Endodermal cell (in vitro differentiated cells): ENCODE measurements around the gene CTNNAL1. TPM values are rescaled to one million over a fixed set of nuclear protein-coding genes. Genes with fewer than 3 reads are reported as not detected.

Experiments used
- DNase-seq: peaks from one replicate; pipeline ENCODE4 v3.0.0-alpha.2; 2017
- H3K27ac ChIP-seq: 2 replicates; pipeline ENCODE4 v1.5.1; 2013; ENCODE audit warnings: mild to moderate bottlenecking, low read depth, low read length, moderate library complexity
- H3K27me3 ChIP-seq: 2 replicates; pipeline ENCODE4 v1.6.1; 2013; ENCODE audit warnings: mild to moderate bottlenecking, low read length, moderate library complexity; ENCODE audit not compliant: insufficient read depth, control insufficient read depth, poor library complexity, severe bottlenecking
- H3K36me3 ChIP-seq: 2 replicates; pipeline ENCODE4 v1.7.0; 2013; ENCODE audit warnings: mild to moderate bottlenecking, low read length, moderate library complexity; ENCODE audit not compliant: control insufficient read depth, insufficient read depth
- H3K4me1 ChIP-seq: one replicate; pipeline ENCODE4 v1.7.0; 2013; ENCODE audit warnings: low read length; ENCODE audit not compliant: control insufficient read depth, insufficient read depth
- H3K4me3 ChIP-seq: 2 replicates; pipeline ENCODE4 v1.5.1; 2013; ENCODE audit warnings: mild to moderate bottlenecking, low read length, moderate library complexity
- H3K9ac ChIP-seq: 2 replicates; pipeline ENCODE4 v1.6.1; 2013; ENCODE audit warnings: mild to moderate bottlenecking, low read length, moderate library complexity; ENCODE audit not compliant: poor library complexity, severe bottlenecking; ENCODE audit errors: extremely low read depth
- H3K9me3 ChIP-seq: 2 replicates; pipeline ENCODE4 v1.6.1; 2013; ENCODE audit warnings: mild to moderate bottlenecking, low read length, moderate library complexity; ENCODE audit not compliant: control insufficient read depth
- H3K27ac Mint-ChIP-seq: 2 replicates; pipeline ENCODE4 v1.8.0; 2020; ENCODE audit warnings: mixed read lengths
- H3K27me3 Mint-ChIP-seq: 2 replicates; pipeline ENCODE4 v1.8.0; 2021; ENCODE audit warnings: mild to moderate bottlenecking, mixed read lengths; ENCODE audit not compliant: insufficient read depth
- H3K36me3 Mint-ChIP-seq: 2 replicates; pipeline ENCODE4 v1.8.0; 2020; ENCODE audit warnings: low read depth, mixed read lengths
- H3K4me1 Mint-ChIP-seq: 2 replicates; pipeline ENCODE4 v1.8.0; 2020; ENCODE audit warnings: mixed read lengths
- H3K4me3 Mint-ChIP-seq: 2 replicates; pipeline ENCODE4 v1.8.0; 2020; ENCODE audit warnings: mild to moderate bottlenecking, moderate library complexity, mixed read lengths
- H3K9me3 Mint-ChIP-seq: 2 replicates; pipeline ENCODE4 v1.8.0; 2020; ENCODE audit warnings: mild to moderate bottlenecking, mixed read lengths
- CTCF ChIP-seq: fragments of 200-600 bp; sonication (generic); conservative IDR thresholded peaks from 2 replicates; pipeline ENCODE4 v1.5.0; 2021; ENCODE audit warnings: antibody characterized with exemption, mild to moderate bottlenecking
- WGBS, 2 experiments: methylation state at CpG; one replicate each; pipeline versions ENCODE4 v1.1.5 to v1.1.7; 2013; ENCODE audit warnings: missing lambda C conversion rate in 2 of 2, mixed read lengths in 1 of 2; ENCODE audit not compliant: insufficient coverage in 1 of 2, insufficient read length in 1 of 2; 5-methylcytosine and 5-hydroxymethylcytosine counted together
- total RNA-seq, 2 donors: library from RNA; stranded (reverse); fragmentation: NEBNext Ultra II Directional in 1 of 2; extraction: Animal tissue kit (Norgen Biotek cat#: 25700) in 1 of 2; gene quantifications; 2 replicates in 1 of 2; 3 replicates in 1 of 2; pipeline ENCODE4 v1.2.1, GENCODE V29; 2021

Gene CTNNAL1
- total RNA-seq, 2 donors from 2014 or later, result 80.1 to 82.1 TPM

DNA sequence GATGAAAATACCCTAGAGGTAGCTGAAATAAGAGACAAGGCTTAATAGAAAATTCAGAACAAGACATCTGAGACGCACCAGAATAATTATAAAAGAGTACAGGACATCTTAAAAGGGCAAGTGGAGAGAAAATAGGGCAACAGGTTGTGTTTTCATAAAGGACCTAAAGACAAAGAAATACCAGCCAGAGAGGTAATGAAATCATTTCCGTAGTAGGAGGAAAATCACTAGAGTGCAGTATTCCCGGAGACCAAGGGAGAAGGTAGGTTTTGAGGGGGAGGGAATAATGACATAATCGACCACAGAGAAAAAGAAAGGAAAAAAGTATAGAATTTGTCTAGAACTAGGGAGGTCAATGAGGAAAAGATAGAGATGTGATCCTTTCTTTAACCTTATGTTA lies 26.2 kb upstream of the CTNNAL1 start:
- H3K9ac ChIP-seq, result no peak overlapping the region

DNA sequence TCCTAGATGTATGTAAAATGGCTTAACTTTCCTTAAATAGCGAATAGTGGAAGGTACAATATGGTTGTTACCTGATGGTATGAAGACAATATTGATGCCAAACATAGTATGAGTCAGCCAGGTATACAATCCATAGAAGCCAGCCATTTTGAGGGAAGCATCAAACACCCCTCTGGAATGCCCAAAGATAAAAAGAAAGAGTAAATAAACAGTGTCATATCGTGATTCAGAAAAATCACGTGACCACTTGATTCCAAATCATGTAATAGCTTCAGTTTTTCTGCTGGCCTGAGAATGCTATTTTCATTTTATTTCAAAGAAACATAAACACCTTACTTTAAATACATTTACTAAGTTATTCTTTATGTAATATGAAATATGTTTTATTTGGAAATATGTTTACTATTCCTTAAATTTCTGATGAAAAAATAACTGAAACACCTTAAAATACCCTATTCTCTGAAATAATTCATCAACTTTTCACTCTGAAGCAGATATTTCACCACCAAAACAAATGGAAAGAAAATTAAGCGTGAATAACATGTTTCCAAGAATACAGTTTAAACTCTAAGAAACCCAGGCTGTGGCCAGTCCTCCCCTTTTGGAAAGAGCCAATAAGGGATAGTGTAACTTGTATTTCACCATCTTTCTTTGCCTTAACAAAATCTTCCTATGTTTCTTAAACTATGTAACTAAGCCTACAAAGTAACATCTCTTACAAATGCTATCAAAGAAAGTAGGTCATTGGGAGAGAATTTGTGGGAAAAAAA lies 24.8 kb upstream of the CTNNAL1 start:
- Histone ChIP-seq H3K9me3 (peaks cover 14% of the 10 kb centered on the region), H3K4me1 (no peaks in the 10 kb centered on the region), H3K27ac (no peak overlapping the region), H3K36me3 (peaks cover 75% of the 10 kb centered on the region), H3K4me3 (no peak overlapping the region), H3K9ac (no peak overlapping the region), H3K27me3 (no peaks in the 10 kb centered on the region)
- no peak overlapping the region for H3K27ac Mint-ChIP-seq
- peaks cover 48% of the 10 kb centered on the region for H3K36me3 Mint-ChIP-seq
- no peak overlapping the region for H3K4me3 Mint-ChIP-seq
- TF ChIP-seq CTCF, result no peak
- no peak for DNase-seq
- WGBS, 2 experiments, result 99 to 100% methylated on average over 1 to 4 of the region's 4 CpGs
- peaks cover 4% of the 10 kb centered on the region for H3K9me3 Mint-ChIP-seq
- H3K27me3 Mint-ChIP-seq, result no peaks in the 10 kb centered on the region
- H3K4me1 Mint-ChIP-seq, result no peaks in the 10 kb centered on the region

More for the DNA sequence above, 26.2 kb upstream of the CTNNAL1 start:
- Mint-ChIP-seq H3K36me3 (peaks cover 50% of the 10 kb centered on the region), H3K4me3 (no peak overlapping the region), H3K27ac (no peak overlapping the region), H3K27me3 (no peaks in the 10 kb centered on the region), H3K4me1 (no peaks in the 10 kb centered on the region), H3K9me3 (peaks cover 8% of the 10 kb centered on the region)
- H3K4me1 ChIP-seq, result no peaks in the 10 kb centered on the region
- no peak for DNase-seq
- no peak overlapping the region for H3K4me3 ChIP-seq
- peaks cover 74% of the 10 kb centered on the region for H3K36me3 ChIP-seq
- no peaks in the 10 kb centered on the region for H3K27me3 ChIP-seq
- WGBS, 2 experiments, result 91 to 97% methylated on average over 4 of the region's 4 CpGs
- H3K27ac ChIP-seq, result no peak overlapping the region
- TF ChIP-seq CTCF, result no peak
- peaks cover 20% of the 10 kb centered on the region for H3K9me3 ChIP-seq

- no peak for DNase-seq
- Histone ChIP-seq H3K27ac (no peak overlapping the region), H3K4me3 (no peak overlapping the region), H3K36me3 (peaks cover 74% of the 10 kb centered on the region), H3K4me1 (no peaks in the 10 kb centered on the region), H3K27me3 (no peaks in the 10 kb centered on the region), H3K9ac (no peak overlapping the region), H3K9me3 (peaks cover 4% of the 10 kb centered on the region)
- Mint-ChIP-seq H3K27me3 (no peaks in the 10 kb centered on the region), H3K27ac (peak overlapping the region; percentile 15), H3K4me1 (no peaks in the 10 kb centered on the region), H3K9me3 (peaks cover 3% of the 10 kb centered on the region), H3K4me3 (no peak overlapping the region), H3K36me3 (peaks cover 48% of the 10 kb centered on the region)
- WGBS, 2 experiments, result 94 to 100% methylated on average over 2 to 4 of the region's 6 CpGs
- TF ChIP-seq CTCF, result no peak
Measured at GRCh38 chr9:109036744-109037680, 23.7 kb upstream of the CTNNAL1 start.
